ENCODE data around the gene GTF2H3.

The GTF2H3 gene

GRCh38 chr12:123707466-123707865, 73.8 kb downstream of the GTF2H3 start:
- DNase-seq (ENCODE audit: low read depth, low spot score), result no peak

Measured in activated CD4-positive, CD25-positive, alpha-beta regulatory T cell treated with anti-CD3 and anti-CD28 coated beads, Interleukin-2, amount 50 U/mL, for 16 hours (primary cell).